A549 (cell line): Measurements from ENCODE around the gene TAMM41. TPM values are rescaled to one million over a fixed set of nuclear protein-coding genes. Genes with fewer than 3 reads are reported as not detected.

Source experiments
- ATAC-seq, 2 experiments: fragments of 200-7000 bp in 1 of 2; fragments of >200 bp in 1 of 2; cut with Nextera tagmentation in 1 of 2; cut with Tn5 transposase in 1 of 2; 3 replicates each; pipeline versions ENCODE4 v1.8.0 to v1.9.1; 2018 to 2020; ENCODE audit warnings: mild to moderate bottlenecking in 1 of 2, moderate library complexity in 1 of 2
- CTCF ChIA-PET: fragments of 300-600 bp; sonication (Branson Sonifier 250); formaldehyde crosslinking; extraction: SDS; loops from one replicate; lab custom pipeline; 2021; ENCODE audit warnings: antibody characterized with exemption, inconsistent platforms; lab: Yijun Ruan, JAX
- POLR2A ChIA-PET: fragments of 350-600 bp; formaldehyde crosslinking; extraction: SDS; loops from one replicate; lab custom pipeline; 2021; ENCODE audit warnings: antibody characterized with exemption, inconsistent platforms; lab: Yijun Ruan, JAX
- DNase-seq, 2 experiments: peaks; one replicate each; pipeline versions ENCODE4 v3.0.0 to v3.0.0-alpha.2; 2011 to 2016; ENCODE audit warnings: low read depth in 1 of 2, low spot score in 1 of 2
- FAIRE-seq: peaks from 2 replicates; lab custom pipeline; 2011; peaks lifted over from hg19 to GRCh38; lab: Jason Lieb, UNC
- H3K27ac ChIP-seq, 2 experiments: fragments of >200 bp; sonication (Bioruptor Twin); formaldehyde crosslinking; 3 replicates each; pipeline ENCODE4 v1.5.1; 2016 to 2017
- H3K4me1 ChIP-seq: fragments of >200 bp; sonication (Bioruptor Twin); formaldehyde crosslinking; 3 replicates; pipeline ENCODE4 v1.6.1; 2016
- H3K4me2 ChIP-seq: fragments of >200 bp; sonication (Bioruptor Twin); formaldehyde crosslinking; 3 replicates; pipeline ENCODE4 v1.6.1; 2016
- H3K4me3 ChIP-seq: fragments of >200 bp; sonication (Bioruptor Twin); formaldehyde crosslinking; 3 replicates; pipeline ENCODE4 v1.5.1; 2016
- H3K9me3 ChIP-seq: fragments of >200 bp; sonication (Bioruptor Twin); formaldehyde crosslinking; 3 replicates; pipeline ENCODE4 v1.6.1; 2016
- BHLHE40 ChIP-seq: IDR thresholded peaks from 2 replicates; pipeline ENCODE4 v1.6.1; 2012; ENCODE audit warnings: low read depth, low read length, inconsistent platforms
- CBX8 ChIP-seq: fragments of 200-600 bp; sonication (generic); IDR thresholded peaks from 2 replicates; pipeline ENCODE4 v1.6.1; 2016
- CHD2 ChIP-seq: fragments of 150-350 bp; IDR thresholded peaks from 2 replicates; pipeline ENCODE4 v1.6.1; 2014; ENCODE audit warnings: low read length; ENCODE audit not compliant: partially characterized antibody
- CHD4 ChIP-seq: fragments of 200-600 bp; sonication (generic); IDR thresholded peaks from 2 replicates; pipeline ENCODE4 v1.6.1; 2016; ENCODE audit warnings: antibody characterized with exemption, mild to moderate bottlenecking, borderline replicate concordance
- EHF ChIP-seq: fragments of 250-450 bp; sonication (Bioruptor Pico); IDR thresholded peaks from 2 replicates; pipeline ENCODE4 v1.5.0; 2020; ENCODE audit warnings: mild to moderate bottlenecking
- EHMT2 ChIP-seq: fragments of 200-600 bp; sonication (generic); IDR thresholded peaks from 2 replicates; pipeline ENCODE4 v1.6.1; 2016; ENCODE audit warnings: antibody characterized with exemption, low read depth, mild to moderate bottlenecking, moderate library complexity
- ESRRA ChIP-seq: fragments of 150-350 bp; IDR thresholded peaks from 2 replicates; pipeline ENCODE4 v1.6.1; 2014; ENCODE audit warnings: mild to moderate bottlenecking, low read length, borderline replicate concordance
- FOXS1 ChIP-seq: fragments of 250-450 bp; sonication (Bioruptor Pico); IDR thresholded peaks from 2 replicates; pipeline ENCODE4 v1.5.0; 2020; ENCODE audit warnings: mild to moderate bottlenecking, moderate library complexity
- HDAC2 ChIP-seq: fragments of 200-600 bp; sonication (generic); IDR thresholded peaks from 2 replicates; pipeline ENCODE4 v1.6.1; 2016
- HEYL ChIP-seq: fragments of 250-450 bp; sonication (Bioruptor Pico); IDR thresholded peaks from 2 replicates; pipeline ENCODE4 v1.8.0; 2021; ENCODE audit warnings: mild to moderate bottlenecking, moderate library complexity
- HOXA7 ChIP-seq: fragments of 250-450 bp; sonication (Bioruptor Pico); IDR thresholded peaks from 2 replicates; pipeline ENCODE4 v1.5.0; 2020; ENCODE audit warnings: mild to moderate bottlenecking, moderate library complexity
- HOXB13 ChIP-seq: fragments of 250-450 bp; sonication (Bioruptor Pico); IDR thresholded peaks from 2 replicates; pipeline ENCODE4 v1.5.0; 2020; ENCODE audit warnings: low read depth, mild to moderate bottlenecking, moderate library complexity
- HOXB5 ChIP-seq: fragments of 250-450 bp; sonication (Bioruptor Pico); IDR thresholded peaks from 2 replicates; pipeline ENCODE4 v1.5.0; 2020; ENCODE audit warnings: mild to moderate bottlenecking, moderate library complexity
- JUNB ChIP-seq: fragments of >200 bp; sonication (Bioruptor Twin); formaldehyde crosslinking; IDR thresholded peaks from 2 replicates; pipeline ENCODE4 v1.6.1; 2016
- KDM5A ChIP-seq: fragments of 200-600 bp; sonication (generic); IDR thresholded peaks from 2 replicates; pipeline ENCODE4 v1.6.1; 2016; ENCODE audit warnings: antibody characterized with exemption, mild to moderate bottlenecking
- MAFK ChIP-seq: fragments of 450-650 bp; IDR thresholded peaks from 2 replicates; pipeline ENCODE4 v1.6.1; 2014; ENCODE audit not compliant: partially characterized antibody
- MAZ ChIP-seq: fragments of 150-350 bp; IDR thresholded peaks from 2 replicates; pipeline ENCODE4 v1.6.1; 2014; ENCODE audit warnings: antibody characterized with exemption, low read depth, low read length, borderline replicate concordance
- NPAS2 ChIP-seq: fragments of 250-450 bp; sonication (Bioruptor Pico); IDR thresholded peaks from 2 replicates; pipeline ENCODE4 v1.8.0; 2022; ENCODE audit warnings: mild to moderate bottlenecking, moderate library complexity, borderline replicate concordance
- RFX5 ChIP-seq: fragments of 450-650 bp; IDR thresholded peaks from 2 replicates; pipeline ENCODE4 v1.7.1; 2014; ENCODE audit warnings: antibody characterized with exemption, mild to moderate bottlenecking, moderate library complexity
- ZC3H11A ChIP-seq: fragments of 450-650 bp; IDR thresholded peaks from 2 replicates; pipeline ENCODE4 v1.6.1; 2014; ENCODE audit warnings: antibody characterized with exemption, mild to moderate bottlenecking
- ZFP36 ChIP-seq: fragments of 450-650 bp; IDR thresholded peaks from 2 replicates; pipeline ENCODE4 v1.6.1; 2014; ENCODE audit warnings: borderline replicate concordance; ENCODE audit not compliant: partially characterized antibody
- ZNF302 ChIP-seq: fragments of 250-450 bp; sonication (Bioruptor Pico); IDR thresholded peaks from 2 replicates; pipeline ENCODE4 v1.9.0; 2021; ENCODE audit warnings: inconsistent platforms, mild to moderate bottlenecking, moderate library complexity
- WGBS: methylation state at CpG from one replicate; pipeline ENCODE4 v1.1.6; 2017; ENCODE audit errors: missing lambda C conversion rate; 5-methylcytosine and 5-hydroxymethylcytosine counted together
- polyA plus RNA-seq, 4 experiments: library from polyadenylated mRNA; depleted of rRNA in 3 of 4; stranded (reverse); fragments of >200 nt; fragmentation: RNase III in 1 of 4; extraction: RNeasy Plus Mini Kit Qiagen cat#74134 plus additional on column Dnase treatment in 1 of 4; gene quantifications; 2 replicates in 3 of 4; 3 replicates in 1 of 4; pipeline ENCODE4 v1.2.3, GENCODE V29; 2011 to 2017
- TF ChIP-seq, protein P1 (sequence below): fragments of 250-450 bp; sonication (Bioruptor Pico); IDR thresholded peaks from 2 replicates; pipeline ENCODE4 v1.5.0; 2021; ENCODE audit warnings: mild to moderate bottlenecking, moderate library complexity, borderline replicate concordance
- TF ChIP-seq, protein P2 (sequence below): fragments of >200 bp; sonication (Bioruptor Twin); formaldehyde crosslinking; IDR thresholded peaks from 3 replicates; pipeline ENCODE4 v1.5.1; 2016

Gene TAMM41
- polyA plus RNA-seq, 2 of the 4 experiments (the other 2 are of a cell fraction): 16.1 to 17.5 TPM

DNA sequence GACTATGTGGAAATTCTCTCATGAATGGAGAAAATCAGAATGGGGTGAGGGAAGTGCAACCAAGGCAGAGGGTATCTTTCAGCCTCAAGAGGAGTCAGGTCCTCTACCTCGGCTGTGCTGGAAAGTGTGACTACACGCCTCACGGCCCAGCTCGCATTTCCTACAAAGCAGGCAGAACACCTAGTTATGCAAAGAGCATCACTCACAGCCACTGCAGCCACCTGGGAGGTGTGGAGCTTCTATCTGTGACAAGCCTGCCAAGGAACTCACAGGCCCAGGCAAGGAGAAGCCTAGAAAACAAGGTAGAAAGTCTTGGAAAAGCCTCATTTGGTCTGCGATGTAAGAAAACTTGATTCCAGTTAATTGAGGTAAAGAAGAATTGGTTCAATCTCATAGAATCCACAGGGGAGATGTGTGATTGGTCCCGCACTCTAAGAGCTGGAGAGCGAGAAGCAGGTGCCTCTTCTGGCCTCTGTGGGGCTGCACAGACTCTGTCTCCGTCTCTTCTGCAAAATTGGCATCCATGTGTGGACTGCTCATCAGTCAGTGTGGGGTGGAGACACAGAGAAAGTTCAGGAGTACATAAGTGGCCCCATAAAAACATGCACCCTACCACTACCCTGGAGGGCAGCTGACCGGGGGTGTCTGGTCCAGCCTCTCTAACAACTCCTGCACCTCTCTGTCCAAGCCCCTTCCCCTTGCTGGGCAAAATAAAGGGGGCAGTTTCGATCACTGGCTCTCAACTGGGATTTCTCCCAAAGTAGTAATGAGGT, 76.8 kb downstream of the TAMM41 start:
- Histone ChIP-seq H3K27ac (no peak overlapping the region), H3K4me1 (peaks cover 11% of the 10 kb centered on the region; the same call in 2 of the 3 replicates), H3K4me3 (no peak overlapping the region), H3K4me2 (peak overlapping the region; percentile 10; the same call in 1 of the 3 replicates), H3K9me3 (no peaks in the 10 kb centered on the region)
- FAIRE-seq: no peak
- 88% methylated on average over 10 of the region's 10 CpGs for WGBS
- TF ChIP-seq HEYL (CRISPR knock-in tag) (no peak), RFX5 (no peak), MAFK (no peak), ZNF302 (no peak), ZC3H11A (no peak), NPAS2 (CRISPR knock-in tag) (no peak), JUNB (no peak), HOXA7 (CRISPR knock-in tag) (no peak), HDAC2 (no peak), CHD4 (no peak), MAZ (no peak), ZFP36 (no peak), HOXB5 (no peak), FOXS1 (CRISPR knock-in tag) (no peak), EHMT2 (no peak), BHLHE40 (no peak), CBX8 (no peak), ESRRA (no peak)
- TF ChIP-seq, protein P1, sequence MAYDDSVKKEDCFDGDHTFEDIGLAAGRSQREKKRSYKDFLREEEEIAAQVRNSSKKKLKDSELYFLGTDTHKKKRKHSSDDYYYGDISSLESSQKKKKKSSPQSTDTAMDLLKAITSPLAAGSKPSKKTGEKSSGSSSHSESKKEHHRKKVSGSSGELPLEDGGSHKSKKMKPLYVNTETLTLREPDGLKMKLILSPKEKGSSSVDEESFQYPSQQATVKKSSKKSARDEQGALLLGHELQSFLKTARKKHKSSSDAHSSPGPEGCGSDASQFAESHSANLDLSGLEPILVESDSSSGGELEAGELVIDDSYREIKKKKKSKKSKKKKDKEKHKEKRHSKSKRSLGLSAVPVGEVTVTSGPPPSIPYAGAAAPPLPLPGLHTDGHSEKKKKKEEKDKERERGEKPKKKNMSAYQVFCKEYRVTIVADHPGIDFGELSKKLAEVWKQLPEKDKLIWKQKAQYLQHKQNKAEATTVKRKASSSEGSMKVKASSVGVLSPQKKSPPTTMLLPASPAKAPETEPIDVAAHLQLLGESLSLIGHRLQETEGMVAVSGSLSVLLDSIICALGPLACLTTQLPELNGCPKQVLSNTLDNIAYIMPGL: no peak
- TF ChIP-seq, protein P2, sequence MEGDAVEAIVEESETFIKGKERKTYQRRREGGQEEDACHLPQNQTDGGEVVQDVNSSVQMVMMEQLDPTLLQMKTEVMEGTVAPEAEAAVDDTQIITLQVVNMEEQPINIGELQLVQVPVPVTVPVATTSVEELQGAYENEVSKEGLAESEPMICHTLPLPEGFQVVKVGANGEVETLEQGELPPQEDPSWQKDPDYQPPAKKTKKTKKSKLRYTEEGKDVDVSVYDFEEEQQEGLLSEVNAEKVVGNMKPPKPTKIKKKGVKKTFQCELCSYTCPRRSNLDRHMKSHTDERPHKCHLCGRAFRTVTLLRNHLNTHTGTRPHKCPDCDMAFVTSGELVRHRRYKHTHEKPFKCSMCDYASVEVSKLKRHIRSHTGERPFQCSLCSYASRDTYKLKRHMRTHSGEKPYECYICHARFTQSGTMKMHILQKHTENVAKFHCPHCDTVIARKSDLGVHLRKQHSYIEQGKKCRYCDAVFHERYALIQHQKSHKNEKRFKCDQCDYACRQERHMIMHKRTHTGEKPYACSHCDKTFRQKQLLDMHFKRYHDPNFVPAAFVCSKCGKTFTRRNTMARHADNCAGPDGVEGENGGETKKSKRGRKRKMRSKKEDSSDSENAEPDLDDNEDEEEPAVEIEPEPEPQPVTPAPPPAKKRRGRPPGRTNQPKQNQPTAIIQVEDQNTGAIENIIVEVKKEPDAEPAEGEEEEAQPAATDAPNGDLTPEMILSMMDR: no peak
- DNase-seq: no peak
- ATAC-seq: peak in 1 of 2 experiments; percentile 13; a peak in 1 of 6 replicates
- ChIA-PET POLR2A (interaction anchor here (0.7 kb wide), 1 partner anchor 54 kb away, joined by 3 read pairs; no protein-coding TSS in a partner anchor), CTCF (interaction anchor here (0.7 to 0.8 kb wide), 3 partner anchors 34 to 569 kb away, joined by 3 to 4 read pairs (median 3); no protein-coding TSS in a partner anchor)

DNA sequence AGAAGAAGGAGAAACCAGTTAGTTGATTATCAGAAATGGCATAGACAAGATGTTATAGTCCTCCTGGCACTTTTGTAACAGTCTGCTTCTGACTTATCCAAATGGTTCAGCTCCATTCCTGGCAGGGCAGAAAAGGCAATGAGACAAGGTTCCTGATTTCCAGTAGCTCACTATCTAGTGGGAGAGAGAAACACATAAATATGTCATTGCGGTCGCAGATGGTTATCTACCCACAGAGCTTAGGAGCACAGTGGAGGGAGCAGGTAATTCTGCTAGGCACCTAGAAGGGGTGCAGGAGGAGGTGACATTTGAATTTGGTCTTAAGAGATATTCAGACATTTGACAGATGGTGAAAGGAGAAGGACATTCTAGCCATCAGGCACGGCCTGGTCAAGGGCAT, 78.1 kb downstream of the TAMM41 start:
- no peak for FAIRE-seq
- Histone ChIP-seq H3K4me2 (no peak overlapping the region), H3K27ac (no peak overlapping the region), H3K4me3 (no peak overlapping the region), H3K4me1 (peaks cover 11% of the 10 kb centered on the region; the same call in 2 of the 3 replicates), H3K9me3 (no peaks in the 10 kb centered on the region)
- 84% methylated on average over 3 of the region's 3 CpGs for WGBS
- no peak for DNase-seq
- POLR2A ChIA-PET: no interaction called here
- ATAC-seq: no peak
- CTCF ChIA-PET: no interaction called here
- TF ChIP-seq CHD2 (no peak), KDM5A (no peak), BHLHE40 (no peak), HOXB13 (CRISPR knock-in tag) (no peak), EHF (CRISPR knock-in tag) (no peak), ZFP36 (no peak)
